ENCODE measurements around the gene PBX1.

GRCh38 chr1:164654200-164654599 lies 95.2 kb downstream of the PBX1 start:
- TF ChIP-seq CTCF (IDR thresholded peaks at IDR 0.05) = no peak
- TF ChIP-seq POLR2A (IDR thresholded peaks at IDR 0.05) = no peak
